GM04503 (cell line): ENCODE results near the gene USP25.
"Not testable (repeated sequence)": the region's sequence is repeated elsewhere in the genome, so short reads cannot be mapped to it uniquely, and the experiment has no call there.

Experiments
- DNase-seq: peaks from one replicate; pipeline ENCODE4 v3.0.0-alpha.2; 2012; ENCODE audit warnings: low read depth

Gene USP25

GRCh38 chr21:15731243-15731613 lies 1.4 kb downstream of the USP25 start:
- DNase-seq = no peak

DNA sequence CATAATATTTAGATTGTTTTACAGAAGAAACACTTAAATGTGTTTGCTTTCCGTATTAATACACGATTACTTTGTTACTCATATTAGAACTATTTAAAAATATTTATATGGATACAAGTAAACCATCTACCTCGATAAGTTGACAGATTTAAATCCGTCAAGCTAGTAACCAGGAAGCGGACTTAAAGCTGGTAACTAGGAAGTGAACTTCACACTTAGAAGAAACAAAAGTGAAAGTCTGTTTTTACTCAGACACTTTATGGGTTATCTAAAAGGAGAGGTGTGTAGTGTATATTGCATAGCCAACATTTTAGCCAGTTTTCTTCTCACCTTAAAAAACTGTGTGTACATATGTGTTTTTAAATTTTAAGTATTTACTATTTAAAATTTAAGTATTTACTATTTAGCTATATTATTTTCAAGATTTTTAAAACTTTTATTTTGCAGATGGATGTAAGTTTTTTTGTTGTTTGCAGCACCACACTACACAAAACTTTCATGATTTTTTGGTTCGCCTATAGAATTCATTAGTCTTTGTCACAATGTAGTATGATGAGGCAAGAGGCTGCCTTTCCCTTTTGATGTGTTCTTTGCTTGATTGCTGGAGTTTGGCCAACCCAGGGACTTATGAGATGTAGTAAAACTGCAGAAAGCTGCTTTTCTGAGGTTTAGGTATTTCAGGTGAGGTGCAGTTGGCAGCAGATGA lies 2.7 kb downstream of the USP25 start:
- DNase-seq = no peak

DNA sequence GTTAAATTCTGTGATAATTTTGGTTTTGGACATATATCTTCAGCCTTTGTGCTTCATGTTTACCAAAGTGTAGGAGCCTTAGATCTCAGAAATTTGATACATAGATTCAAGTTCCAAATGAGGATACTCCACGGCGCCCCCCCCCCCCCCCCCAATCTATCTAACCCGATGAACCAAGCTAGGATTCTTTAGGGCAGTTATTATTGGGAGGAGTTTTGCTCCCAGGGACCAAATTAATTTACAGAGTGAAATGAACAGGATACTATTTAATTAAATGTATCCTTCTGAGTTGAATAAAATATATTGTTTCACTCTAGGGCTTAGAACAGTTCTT lies 3.2 kb downstream of the USP25 start:
- no peak for DNase-seq

- DNase-seq = no peak
These were observed 5.6 kb downstream of the USP25 start for GRCh38 chr21:15735409-15735808.

- not testable (repeated sequence) for DNase-seq
These were observed 6.1 kb downstream of the USP25 start for GRCh38 chr21:15735931-15736330.

DNA sequence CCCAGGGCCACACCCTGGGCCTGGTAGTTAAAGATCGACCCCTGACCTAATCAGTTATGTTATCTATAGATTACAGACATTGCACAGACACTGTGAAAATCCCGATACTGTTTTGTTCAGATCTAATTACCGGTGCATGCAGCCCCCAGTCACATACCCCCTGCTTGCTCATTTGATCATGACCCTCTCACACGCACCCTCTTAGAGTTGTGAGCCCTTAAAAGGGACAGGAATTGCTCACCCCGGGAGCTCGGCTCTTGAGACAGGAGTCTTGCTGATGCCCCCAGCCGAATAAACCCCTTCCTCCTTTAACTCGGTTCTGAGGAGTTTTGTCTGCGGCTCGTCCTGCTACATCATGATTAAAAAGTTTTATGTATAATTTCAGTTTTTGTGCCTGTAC lies 9.0 kb downstream of the USP25 start:
- DNase-seq = not testable (repeated sequence)

DNA sequence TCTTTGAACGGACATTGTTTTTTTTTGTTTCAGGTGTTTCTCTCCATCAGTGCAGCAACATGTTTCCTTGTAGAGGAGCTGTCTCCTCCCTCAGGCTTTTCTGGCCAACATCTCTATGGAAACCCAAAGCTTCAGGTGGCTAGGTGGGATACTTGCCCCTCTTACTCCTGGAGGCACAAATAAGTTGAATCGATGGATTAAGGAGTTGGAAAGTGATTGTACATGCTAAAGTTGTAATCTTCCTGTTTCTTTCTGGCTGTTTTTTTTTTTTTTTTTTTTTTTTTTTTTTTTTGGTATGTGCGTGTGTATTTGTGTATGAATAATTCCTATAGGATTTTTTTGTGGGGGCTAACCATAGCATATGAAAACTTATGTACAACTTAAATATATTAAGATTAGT lies 10.6 kb downstream of the USP25 start:
- DNase-seq = no peak

- no peak for DNase-seq
These were observed 11.7 kb downstream of the USP25 start for GRCh38 chr21:15741510-15741909.

- DNase-seq = no peak
These were observed 12.4 kb downstream of the USP25 start for GRCh38 chr21:15742052-15742670.

DNA sequence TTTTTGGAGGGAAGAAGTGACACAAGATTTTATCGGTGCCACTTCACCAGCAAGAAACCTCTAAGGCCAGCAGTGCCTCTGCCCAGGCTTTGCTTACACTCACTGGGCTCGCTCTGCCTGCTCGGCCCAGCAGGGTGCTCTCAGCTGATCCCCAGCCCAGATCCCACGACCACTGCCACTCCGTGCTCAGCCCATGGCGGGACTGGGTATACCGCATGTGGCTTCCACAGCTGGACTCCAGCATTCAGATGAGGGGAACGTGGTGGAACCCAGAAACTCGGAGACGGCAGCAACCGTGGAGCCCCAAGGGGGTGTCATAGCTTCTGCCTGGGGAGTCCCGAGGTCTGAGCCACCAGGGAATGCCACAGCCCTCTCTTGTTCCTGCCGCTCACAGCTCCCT lies 12.9 kb downstream of the USP25 start:
- no peak for DNase-seq

- DNase-seq = no peak
These were observed 13.8 kb downstream of the USP25 start for GRCh38 chr21:15743593-15743992.

DNA sequence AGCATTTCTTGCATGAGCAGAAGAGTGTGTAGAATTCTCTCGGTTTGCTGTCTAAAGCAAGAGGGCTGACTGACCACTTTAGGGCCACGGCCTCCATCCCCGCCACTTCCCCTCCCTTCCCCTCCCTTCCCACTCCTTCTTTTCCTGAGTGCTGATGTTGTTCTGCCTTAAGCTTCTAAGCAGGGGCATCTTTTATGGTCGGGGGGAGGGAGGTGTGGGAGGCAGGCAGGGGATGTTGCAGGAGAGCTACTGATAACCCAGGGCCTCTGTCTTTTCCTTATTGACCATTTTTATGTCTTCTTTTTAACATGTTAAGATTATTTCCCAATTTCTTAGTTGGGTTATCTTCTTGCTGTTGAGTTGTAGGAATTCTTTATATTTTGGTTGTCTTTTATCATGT lies 15.1 kb downstream of the USP25 start:
- DNase-seq = no peak

- DNase-seq = no peak
These were observed 18.8 kb downstream of the USP25 start for GRCh38 chr21:15748586-15748985.

- no peak for DNase-seq
These were observed 19.5 kb downstream of the USP25 start for GRCh38 chr21:15749082-15749860.

DNA sequence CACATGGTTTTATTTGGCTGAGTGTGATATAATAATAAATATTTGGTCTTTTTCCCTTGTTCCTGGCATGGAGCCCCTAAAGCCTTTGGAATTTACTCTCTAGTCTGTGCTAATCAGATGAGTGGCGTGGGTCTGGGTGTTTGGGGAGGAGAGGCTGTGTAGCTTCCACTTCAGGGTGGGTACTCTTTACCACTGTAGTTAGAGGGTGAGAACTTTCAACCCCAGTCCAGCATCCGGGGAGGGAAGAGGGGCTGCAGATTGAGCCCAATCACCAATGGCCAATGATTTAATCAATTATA lies 20.0 kb downstream of the USP25 start:
- DNase-seq = no peak

DNA sequence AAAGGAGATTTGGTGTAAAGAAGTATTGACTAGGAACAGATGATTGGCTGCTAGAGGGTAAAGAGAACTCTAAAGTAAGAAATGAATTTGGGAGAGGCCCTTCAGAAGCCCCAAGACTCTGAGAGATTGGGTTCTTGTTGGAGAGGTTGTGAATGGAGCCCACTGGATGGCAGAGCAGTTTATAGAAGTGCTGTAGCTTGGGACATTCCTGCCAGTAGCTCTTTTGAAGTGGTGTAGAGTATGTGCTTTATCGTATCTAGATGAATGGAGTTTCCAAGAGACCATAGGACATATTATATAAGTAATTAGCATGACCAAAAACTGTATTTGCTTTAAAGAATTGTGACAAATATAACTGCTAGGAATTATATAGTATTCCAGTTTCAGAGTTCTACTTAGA lies 21.3 kb downstream of the USP25 start:
- no peak for DNase-seq

DNA sequence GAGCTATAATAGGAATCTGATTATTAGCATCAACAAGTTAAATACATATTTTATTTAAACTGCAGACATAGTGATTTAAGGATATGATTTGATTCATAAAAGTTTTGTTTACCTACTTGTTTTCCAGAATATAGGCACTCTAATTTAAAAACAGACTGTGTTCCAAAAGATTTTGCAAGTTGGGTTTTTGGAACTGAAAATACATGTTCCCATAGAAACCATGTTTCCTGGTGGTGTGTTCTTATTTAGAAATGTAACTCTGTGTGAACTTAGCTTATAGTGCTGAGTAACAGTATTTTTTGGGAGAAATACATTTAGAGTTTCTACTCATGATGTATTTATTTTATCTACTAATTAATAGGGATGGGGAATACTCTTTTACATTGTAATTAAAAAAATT lies 21.8 kb downstream of the USP25 start:
- no peak for DNase-seq

DNA sequence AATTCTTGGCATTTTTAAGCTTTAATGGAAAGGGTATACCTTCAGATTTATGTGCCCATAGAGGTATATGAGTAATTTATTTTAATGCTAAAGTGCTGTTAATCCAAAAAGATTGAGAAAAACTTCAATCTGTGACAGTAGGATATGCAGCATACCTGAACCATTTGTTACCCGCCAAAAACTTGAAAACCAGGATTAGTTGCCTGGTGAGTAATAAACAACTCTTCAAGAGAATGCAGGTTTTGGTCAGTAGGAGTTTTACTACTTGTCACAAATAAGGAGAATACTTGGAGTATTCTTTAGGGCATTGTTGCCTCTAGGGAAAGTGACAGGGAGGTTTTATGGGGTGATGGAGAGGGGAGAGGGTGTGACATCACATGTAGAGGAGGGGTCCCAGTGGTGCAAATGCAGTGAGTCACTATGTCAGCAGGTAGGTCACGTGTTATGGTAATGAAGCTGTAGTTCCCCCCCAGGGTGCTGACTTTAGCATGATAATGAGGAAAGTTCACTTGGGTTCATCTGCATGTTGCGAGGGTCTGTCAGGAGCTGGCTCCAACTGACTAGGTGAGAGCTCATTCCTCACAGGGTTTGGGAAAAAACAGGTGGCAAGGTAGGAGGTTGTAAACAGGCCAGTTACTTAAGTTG lies 23.1 kb downstream of the USP25 start:
- DNase-seq = no peak

- DNase-seq = no peak
These were observed 24.0 kb downstream of the USP25 start for GRCh38 chr21:15753741-15754140.

GRCh38 chr21:15754640-15755039 lies 24.9 kb downstream of the USP25 start:
- DNase-seq = no peak

DNA sequence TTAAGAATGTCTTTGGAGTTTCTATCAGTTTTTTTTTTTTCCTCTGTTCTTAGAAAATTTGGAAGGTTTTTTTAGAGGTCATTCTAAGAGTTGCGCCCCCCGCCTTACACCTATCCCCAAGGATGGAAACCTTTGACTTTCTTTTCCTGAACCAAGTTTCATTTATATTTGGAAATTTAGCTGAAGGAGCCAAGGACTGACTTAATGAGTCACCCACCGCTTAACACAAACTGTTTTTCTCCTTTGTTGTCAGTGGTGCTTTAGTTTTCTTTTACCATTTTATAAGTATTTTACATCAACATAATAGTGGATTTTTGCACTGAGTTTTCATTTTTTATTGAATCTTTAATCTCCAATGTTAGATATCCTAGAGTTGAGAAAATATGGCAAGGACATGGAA lies 25.3 kb downstream of the USP25 start:
- no peak for DNase-seq

DNA sequence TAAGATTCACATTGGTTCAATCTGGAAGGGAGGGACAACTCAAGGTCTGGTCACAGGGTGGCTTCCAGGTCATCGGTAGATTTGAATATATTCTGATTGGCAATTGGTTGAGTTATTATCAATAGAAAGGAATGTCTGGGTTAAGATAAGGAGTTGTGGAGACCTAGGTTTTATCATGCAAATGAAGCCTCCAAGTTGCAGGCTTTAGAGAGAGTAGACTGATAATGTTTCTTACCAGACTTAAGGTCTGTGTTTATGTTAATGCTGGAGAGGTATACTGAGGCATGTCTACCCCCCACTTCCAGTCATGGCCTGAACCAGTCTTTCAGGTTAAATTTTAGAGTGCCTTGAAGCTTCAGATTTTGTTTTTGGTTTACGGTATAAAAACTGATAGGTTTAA lies 29.7 kb downstream of the USP25 start:
- no peak for DNase-seq

DNA sequence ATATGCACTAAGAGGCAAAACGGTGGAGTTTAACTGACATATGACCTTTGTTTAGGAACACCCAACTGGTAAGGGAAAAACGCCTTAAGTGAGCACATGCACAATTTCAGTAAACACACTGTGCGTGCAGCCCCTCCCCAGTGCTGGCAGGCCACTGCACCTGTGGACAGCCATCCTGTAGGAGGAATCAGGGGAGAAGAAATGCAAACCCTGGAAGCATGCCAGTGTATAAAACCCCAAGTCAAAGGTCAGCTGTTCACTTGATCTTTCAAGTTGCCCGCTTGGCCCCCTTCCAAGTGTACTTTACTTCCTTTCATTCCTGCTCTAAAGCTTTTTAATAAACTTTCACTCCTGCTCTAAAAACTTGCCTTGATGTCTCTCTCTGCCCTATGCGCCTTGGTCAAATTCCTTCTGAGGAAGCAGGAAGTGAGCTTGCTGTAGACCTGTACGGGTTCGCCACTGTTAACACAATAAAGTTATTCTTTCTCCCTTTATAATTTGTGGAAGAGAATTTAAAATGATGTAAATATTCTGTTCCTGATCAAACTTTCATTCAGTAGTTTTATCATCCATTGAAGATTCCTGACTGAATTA lies 31.8 kb downstream of the USP25 start:
- DNase-seq = no peak
